Immature natural killer cell (primary cell): ENCODE measurements around the gene IQCN. TPM values are rescaled to one million over a fixed set of nuclear protein-coding genes. Genes with fewer than 3 reads are reported as not detected.

Experiments
- DNase-seq, 3 donors: peaks; one replicate each; pipeline ENCODE4 v3.0.0; 2022; ENCODE audit warnings: mixed read lengths in 1 of 3
- H3K27ac Mint-ChIP-seq, 6 donors: one replicate each; pipeline ENCODE4 v1.8.0; 2020; ENCODE audit warnings: mixed read lengths in 6 of 6, mild to moderate bottlenecking in 5 of 6, inconsistent platforms in 4 of 6, moderate library complexity in 3 of 6
- H3K27me3 Mint-ChIP-seq, 3 donors: one replicate each; pipeline ENCODE4 v1.8.0; 2020 to 2021; ENCODE audit warnings: low read depth in 3 of 3, mild to moderate bottlenecking in 3 of 3, mixed read lengths in 3 of 3, moderate library complexity in 3 of 3, inconsistent platforms in 1 of 3
- H3K36me3 Mint-ChIP-seq, 3 donors: one replicate each; pipeline ENCODE4 v1.8.0; 2020; ENCODE audit warnings: mixed read lengths in 3 of 3, inconsistent platforms in 2 of 3, mild to moderate bottlenecking in 2 of 3
- H3K4me1 Mint-ChIP-seq, 2 donors: one replicate each; pipeline ENCODE4 v1.8.0; 2020; ENCODE audit warnings: inconsistent platforms in 2 of 2, mild to moderate bottlenecking in 2 of 2, mixed read lengths in 2 of 2, moderate library complexity in 1 of 2
- H3K4me3 Mint-ChIP-seq, 5 donors: one replicate each; pipeline ENCODE4 v1.8.0; 2020; ENCODE audit warnings: mild to moderate bottlenecking in 5 of 5, mixed read lengths in 5 of 5, inconsistent platforms in 3 of 5, moderate library complexity in 3 of 5
- H3K9me3 Mint-ChIP-seq, 6 donors: one replicate each; pipeline ENCODE4 v1.8.0; 2020; ENCODE audit warnings: mild to moderate bottlenecking in 6 of 6, mixed read lengths in 6 of 6, inconsistent platforms in 4 of 6, moderate library complexity in 3 of 6
- polyA plus RNA-seq, 3 donors: library from polyadenylated mRNA; unstranded; fragments of 300-500 nt; fragmentation: Illumina TruSeq; gene quantifications; one replicate each; pipeline ENCODE4 v1.2.3, GENCODE V29; 2021

The IQCN gene
- polyA plus RNA-seq, 3 donors from 2014 or later, result 0.15 TPM; not detected in 2

- no peak for DNase-seq
- peak overlapping the region in 3 of 5 donors; percentile 35 to 53 (median 41) for H3K4me3 Mint-ChIP-seq
Observed at GRCh38 chr19:18300930-18301717, 26.9 kb upstream of the IQCN start.

GRCh38 chr19:18299654-18300053 lies 25.4 kb upstream of the IQCN start:
- no peak for DNase-seq
- Mint-ChIP-seq H3K27me3 (peaks cover 14 to 18% (median 16%) of the 10 kb centered on the region in 3 donors), H3K27ac (no peak overlapping the region)

More at GRCh38 chr19:18300930-18301717, 26.9 kb upstream of the IQCN start:
- no peaks in the 10 kb centered on the region for H3K9me3 Mint-ChIP-seq
- H3K27ac Mint-ChIP-seq, result peak overlapping the region; percentile 63 to 88 (median 80)
- peaks cover 17 to 28% (median 20%) of the 10 kb centered on the region in 3 donors for H3K27me3 Mint-ChIP-seq
- H3K36me3 Mint-ChIP-seq, result no peaks in the 10 kb centered on the region
- peaks cover 31 to 35% of the 10 kb centered on the region in 2 donors for H3K4me1 Mint-ChIP-seq

GRCh38 chr19:18298601-18299000 lies 24.3 kb upstream of the IQCN start:
- Mint-ChIP-seq H3K9me3 (no peaks in the 10 kb centered on the region), H3K27me3 (peaks cover 10 to 11% (median 10%) of the 10 kb centered on the region in 3 donors), H3K27ac (no peak overlapping the region), H3K4me3 (no peak overlapping the region), H3K4me1 (peaks cover 18 to 27% of the 10 kb centered on the region in 2 donors), H3K36me3 (no peaks in the 10 kb centered on the region)
- no peak for DNase-seq

More at GRCh38 chr19:18299654-18300053, 25.4 kb upstream of the IQCN start:
- Mint-ChIP-seq H3K36me3 (no peaks in the 10 kb centered on the region), H3K4me1 (peaks cover 19 to 27% of the 10 kb centered on the region in 2 donors), H3K9me3 (no peaks in the 10 kb centered on the region), H3K4me3 (no peak overlapping the region)

GRCh38 chr19:18297308-18297707 lies 23.1 kb upstream of the IQCN start:
- H3K27ac Mint-ChIP-seq, result peak overlapping the region in 2 of 6 donors; percentile 67 to 77
- H3K36me3 Mint-ChIP-seq, result no peaks in the 10 kb centered on the region
- no peak overlapping the region for H3K4me3 Mint-ChIP-seq
- H3K4me1 Mint-ChIP-seq, result peaks cover 21 to 35% of the 10 kb centered on the region in 2 donors
- H3K9me3 Mint-ChIP-seq, result no peaks in the 10 kb centered on the region
- peaks cover 8 to 10% (median 9%) of the 10 kb centered on the region in 3 donors for H3K27me3 Mint-ChIP-seq
- DNase-seq, result no peak

GRCh38 chr19:18295034-18295451 lies 20.8 kb upstream of the IQCN start:
- Mint-ChIP-seq H3K27ac (peak overlapping the region; percentile 93 to 99 (median 98)), H3K4me3 (peak overlapping the region in 2 of 5 donors; percentile 2 to 36), H3K27me3 (peaks cover 20 to 26% (median 25%) of the 10 kb centered on the region in 3 donors), H3K4me1 (peaks cover 41 to 45% of the 10 kb centered on the region in 2 donors), H3K36me3 (no peaks in the 10 kb centered on the region), H3K9me3 (no peaks in the 10 kb centered on the region)
- no peak for DNase-seq

- Mint-ChIP-seq H3K27me3 (peaks cover 20 to 29% (median 29%) of the 10 kb centered on the region in 3 donors), H3K4me1 (peaks cover 46 to 51% of the 10 kb centered on the region in 2 donors), H3K9me3 (no peaks in the 10 kb centered on the region), H3K4me3 (peak overlapping the region; percentile 11 to 78 (median 58)), H3K36me3 (no peaks in the 10 kb centered on the region), H3K27ac (peak overlapping the region; percentile 93 to 99 (median 98))
- peak; percentile 83 to 88 (median 86) for DNase-seq
Observed at GRCh38 chr19:18294467-18294864, 20.2 kb upstream of the IQCN start.

- Mint-ChIP-seq H3K36me3 (no peaks in the 10 kb centered on the region), H3K4me1 (peaks cover 46 to 54% of the 10 kb centered on the region in 2 donors), H3K4me3 (peak overlapping the region; percentile 79 to 87 (median 82)), H3K9me3 (no peaks in the 10 kb centered on the region), H3K27me3 (peaks cover 22 to 29% (median 29%) of the 10 kb centered on the region in 3 donors), H3K27ac (peak overlapping the region; percentile 93 to 99 (median 98))
- no peak for DNase-seq
Observed at GRCh38 chr19:18293642-18294466, 19.6 kb upstream of the IQCN start.

- H3K27me3 Mint-ChIP-seq, result peaks cover 22 to 29% (median 29%) of the 10 kb centered on the region in 3 donors
- H3K27ac Mint-ChIP-seq, result peak overlapping the region; percentile 93 to 99 (median 98)
- no peaks in the 10 kb centered on the region for H3K36me3 Mint-ChIP-seq
- H3K4me1 Mint-ChIP-seq, result peaks cover 46 to 59% of the 10 kb centered on the region in 2 donors
- H3K4me3 Mint-ChIP-seq, result peak overlapping the region; percentile 80 to 87 (median 84)
- DNase-seq, result peak; percentile 38 to 43 (median 43)
- no peaks in the 10 kb centered on the region for H3K9me3 Mint-ChIP-seq
Observed at GRCh38 chr19:18292810-18293641, 18.8 kb upstream of the IQCN start.

- Mint-ChIP-seq H3K4me3 (peak overlapping the region; percentile 80 to 87 (median 84)), H3K27me3 (peaks cover 22 to 29% (median 29%) of the 10 kb centered on the region in 3 donors), H3K9me3 (no peaks in the 10 kb centered on the region), H3K27ac (peak overlapping the region; percentile 93 to 99 (median 98)), H3K36me3 (no peaks in the 10 kb centered on the region), H3K4me1 (peaks cover 46 to 59% of the 10 kb centered on the region in 2 donors)
- no peak for DNase-seq
Observed at GRCh38 chr19:18292462-18292809, 18.2 kb upstream of the IQCN start.

- peak overlapping the region; percentile 93 to 99 (median 98) for H3K27ac Mint-ChIP-seq
- peak overlapping the region; percentile 80 to 87 (median 84) for H3K4me3 Mint-ChIP-seq
- H3K36me3 Mint-ChIP-seq, result no peaks in the 10 kb centered on the region
- peaks cover 22 to 29% (median 29%) of the 10 kb centered on the region in 3 donors for H3K27me3 Mint-ChIP-seq
- H3K9me3 Mint-ChIP-seq, result no peaks in the 10 kb centered on the region
- H3K4me1 Mint-ChIP-seq, result peaks cover 47 to 60% of the 10 kb centered on the region in 2 donors
- DNase-seq, result peak; percentile 86 to 89 (median 89)
Observed at GRCh38 chr19:18291590-18292461, 17.6 kb upstream of the IQCN start.

GRCh38 chr19:18291019-18291524 lies 16.8 kb upstream of the IQCN start:
- no peak for DNase-seq
- Mint-ChIP-seq H3K4me3 (peak overlapping the region; percentile 80 to 87 (median 84)), H3K4me1 (peaks cover 55 to 66% of the 10 kb centered on the region in 2 donors), H3K27ac (peak overlapping the region; percentile 93 to 99 (median 98)), H3K36me3 (no peaks in the 10 kb centered on the region), H3K27me3 (peaks cover 22 to 29% (median 29%) of the 10 kb centered on the region in 3 donors), H3K9me3 (no peaks in the 10 kb centered on the region)
